HL-60/S4 treated with retinoic acid at 250 ng/mL for 4 days and 3 days (cell line): ENCODE results near the gene PRR7.
"Not testable (repeated sequence)": the region's sequence is repeated elsewhere in the genome, so short reads cannot be mapped to it uniquely, and the experiment has no call there.

Experiments used
- in situ Hi-C: fragments of 300-500 bp; cut with MboI; formaldehyde crosslinking; loops from 2 replicates; pipeline ENCODE4 v1.7.0; 2022; ENCODE audit warnings: low sequenced_read_pairs

PRR7 gene

GRCh38 chr5:177483994-177484901, 37.6 kb downstream of the PRR7 start:
- in situ Hi-C loops: no loop called here

GRCh38 chr5:177484902-177485549, 38.4 kb downstream of the PRR7 start:
- in situ Hi-C loops: no loop called here

GRCh38 chr5:177485753-177486152, 39.1 kb downstream of the PRR7 start:
- in situ Hi-C loops: not testable (repeated sequence)

- in situ Hi-C loops: no loop called here
Measured at GRCh38 chr5:177486256-177486655, 39.6 kb downstream of the PRR7 start.

GRCh38 chr5:177487144-177487543, 40.5 kb downstream of the PRR7 start:
- in situ Hi-C loops: no loop called here

GRCh38 chr5:177487975-177488374, 41.4 kb downstream of the PRR7 start:
- in situ Hi-C loops: no loop called here

- in situ Hi-C loops: no loop called here
Measured at GRCh38 chr5:177489119-177489716, 42.6 kb downstream of the PRR7 start.

GRCh38 chr5:177490311-177490991, 43.8 kb downstream of the PRR7 start:
- in situ Hi-C loops: no loop called here

- in situ Hi-C loops: no loop called here
Measured at GRCh38 chr5:177490992-177491391, 44.4 kb downstream of the PRR7 start.

GRCh38 chr5:177491429-177491945, 44.9 kb downstream of the PRR7 start:
- in situ Hi-C loops: no loop called here

GRCh38 chr5:177491983-177492746, 45.6 kb downstream of the PRR7 start:
- in situ Hi-C loops: no loop called here

GRCh38 chr5:177492841-177493240, 46.2 kb downstream of the PRR7 start:
- in situ Hi-C loops: no loop called here

GRCh38 chr5:177493795-177494345, 47.3 kb downstream of the PRR7 start:
- in situ Hi-C loops: no loop called here

- in situ Hi-C loops: no loop called here
Measured at GRCh38 chr5:177494346-177495195, 48.0 kb downstream of the PRR7 start.

- in situ Hi-C loops: no loop called here
Measured at GRCh38 chr5:177495243-177496060, 48.8 kb downstream of the PRR7 start.

GRCh38 chr5:177496070-177496726, 49.6 kb downstream of the PRR7 start:
- in situ Hi-C loops: no loop called here

- in situ Hi-C loops: no loop called here
Measured at GRCh38 chr5:177496727-177497291, 50.2 kb downstream of the PRR7 start.
